Stimulated activated CD8-positive, alpha-beta memory T cell treated with anti-CD3 and anti-CD28 coated beads, Interleukin-12 subunit alpha, Interleukin-12 subunit beta, amount 100 ng/mL, for 1 hour (primary cell): Measurements from ENCODE around the gene ADGRG6.
"Not testable (repeated sequence)": the region's sequence is repeated elsewhere in the genome, so short reads cannot be mapped to it uniquely, and the experiment has no call there.

ENCODE experiments used
- DNase-seq: peaks from one replicate; pipeline ENCODE4 v3.0.0-alpha.2; 2020; ENCODE audit warnings: low read depth

ADGRG6 gene

GRCh38 chr6:142301651-142302391 lies at the start of gene ADGRG6:
Gene ADGRG6 (plus strand): TSS chr6:142302007. CDS start chr6:142302330, 323 bp downstream.
- no peak for DNase-seq

DNA sequence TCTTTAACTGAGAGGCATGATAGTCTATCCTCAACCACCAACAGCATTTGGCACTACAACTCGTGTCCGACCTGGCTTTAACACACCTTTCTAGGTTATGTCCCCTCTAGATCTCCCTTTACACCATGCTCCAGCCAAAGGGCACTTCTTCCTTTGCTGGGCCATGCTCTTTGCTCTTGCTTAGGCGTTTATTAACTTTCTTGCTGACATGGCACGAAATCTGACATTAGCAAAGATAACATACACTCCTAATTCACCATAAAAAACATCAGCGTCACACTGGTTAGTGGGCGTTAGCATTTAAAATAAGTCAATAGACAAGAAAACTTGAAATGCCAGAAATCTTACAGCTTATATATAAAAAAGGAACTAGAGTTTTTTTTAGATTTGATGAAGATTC lies 47.3 kb upstream of the ADGRG6 start:
- no peak for DNase-seq

GRCh38 chr6:142255785-142256184 lies 46.0 kb upstream of the ADGRG6 start:
- DNase-seq = no peak

GRCh38 chr6:142258305-142258704 lies 43.5 kb upstream of the ADGRG6 start:
- no peak for DNase-seq

DNA sequence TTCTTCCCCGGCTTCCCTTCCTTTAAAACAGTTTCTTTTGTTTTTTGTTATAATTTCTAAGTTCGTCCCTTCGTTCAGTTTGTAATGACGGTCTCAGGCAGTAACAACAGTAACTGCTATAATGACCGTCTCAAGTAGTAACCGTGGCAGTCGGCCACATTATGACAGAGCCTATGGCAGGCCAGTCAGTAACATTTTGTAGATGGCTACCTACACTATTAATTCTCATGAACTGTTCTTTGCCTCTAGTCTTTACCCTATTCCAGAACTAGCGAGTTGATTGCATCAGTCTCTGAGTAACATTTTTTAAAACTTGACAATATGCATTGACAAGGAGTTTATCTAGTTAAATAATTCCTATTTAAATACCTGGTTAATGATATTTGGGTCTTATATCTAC lies 43.0 kb upstream of the ADGRG6 start:
- DNase-seq = no peak

DNA sequence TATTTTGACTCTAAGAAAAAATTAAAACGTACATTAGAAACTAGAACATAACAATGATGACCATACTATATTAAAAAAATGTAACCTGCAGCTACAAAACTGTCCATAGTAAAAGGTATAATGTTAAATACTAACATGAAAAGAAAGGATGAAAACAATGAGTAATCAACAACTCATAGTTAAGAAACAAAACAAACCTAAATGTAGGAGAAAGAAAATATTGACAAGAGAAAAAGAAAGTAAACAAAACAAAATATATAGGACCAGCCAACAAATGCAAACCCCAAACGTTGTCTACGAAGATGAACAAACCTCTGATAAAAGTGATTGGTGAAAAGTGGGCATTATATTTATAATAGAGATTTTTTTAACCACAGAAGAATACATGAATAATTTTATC lies 41.1 kb upstream of the ADGRG6 start:
- DNase-seq = no peak

- DNase-seq = no peak
Measured at GRCh38 chr6:142262231-142262630, 39.6 kb upstream of the ADGRG6 start.

GRCh38 chr6:142265476-142265875 lies 36.3 kb upstream of the ADGRG6 start:
- DNase-seq = no peak

GRCh38 chr6:142266060-142266459 lies 35.7 kb upstream of the ADGRG6 start:
- no peak for DNase-seq

GRCh38 chr6:142271476-142271875 lies 30.3 kb upstream of the ADGRG6 start:
- DNase-seq = no peak

DNA sequence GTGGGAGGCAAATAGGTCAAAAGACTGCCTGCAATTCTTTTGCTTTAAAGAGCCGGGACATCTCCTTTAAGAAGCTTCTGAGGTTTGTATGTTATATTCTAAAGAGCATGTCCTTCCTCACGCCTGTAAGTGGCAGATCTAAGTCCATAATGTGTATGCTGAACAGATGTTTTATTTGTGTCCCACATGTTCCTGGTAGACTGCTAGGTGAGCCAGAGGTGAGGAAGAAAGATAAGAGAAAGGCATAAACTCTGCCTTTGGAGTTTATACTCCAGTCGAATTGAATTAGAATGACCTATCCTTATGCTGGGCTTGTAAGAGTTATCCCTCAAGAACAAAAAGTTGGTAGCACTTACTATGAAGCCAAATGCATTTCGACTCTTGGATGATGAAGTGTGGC lies 27.2 kb upstream of the ADGRG6 start:
- no peak for DNase-seq

GRCh38 chr6:142275236-142276006 lies 26.4 kb upstream of the ADGRG6 start:
- DNase-seq = no peak

DNA sequence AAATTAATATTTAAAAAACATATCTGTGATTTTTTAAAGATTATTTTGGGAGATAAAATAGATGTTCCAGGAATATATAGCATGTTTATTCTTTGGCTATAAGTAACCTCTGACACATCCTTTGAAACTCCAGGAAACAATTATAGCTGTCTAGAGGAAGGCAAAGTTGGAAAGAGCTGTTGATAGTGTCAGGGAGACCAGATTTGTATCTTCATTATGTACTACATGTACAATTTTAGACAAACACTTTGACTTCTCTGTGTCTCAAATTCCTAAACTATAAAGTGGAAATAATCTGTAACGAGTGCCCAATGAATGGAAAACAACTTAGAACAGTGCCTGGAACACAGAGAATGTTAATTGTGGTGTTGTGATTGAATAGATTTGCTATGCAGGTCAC lies 25.6 kb upstream of the ADGRG6 start:
- DNase-seq = no peak

DNA sequence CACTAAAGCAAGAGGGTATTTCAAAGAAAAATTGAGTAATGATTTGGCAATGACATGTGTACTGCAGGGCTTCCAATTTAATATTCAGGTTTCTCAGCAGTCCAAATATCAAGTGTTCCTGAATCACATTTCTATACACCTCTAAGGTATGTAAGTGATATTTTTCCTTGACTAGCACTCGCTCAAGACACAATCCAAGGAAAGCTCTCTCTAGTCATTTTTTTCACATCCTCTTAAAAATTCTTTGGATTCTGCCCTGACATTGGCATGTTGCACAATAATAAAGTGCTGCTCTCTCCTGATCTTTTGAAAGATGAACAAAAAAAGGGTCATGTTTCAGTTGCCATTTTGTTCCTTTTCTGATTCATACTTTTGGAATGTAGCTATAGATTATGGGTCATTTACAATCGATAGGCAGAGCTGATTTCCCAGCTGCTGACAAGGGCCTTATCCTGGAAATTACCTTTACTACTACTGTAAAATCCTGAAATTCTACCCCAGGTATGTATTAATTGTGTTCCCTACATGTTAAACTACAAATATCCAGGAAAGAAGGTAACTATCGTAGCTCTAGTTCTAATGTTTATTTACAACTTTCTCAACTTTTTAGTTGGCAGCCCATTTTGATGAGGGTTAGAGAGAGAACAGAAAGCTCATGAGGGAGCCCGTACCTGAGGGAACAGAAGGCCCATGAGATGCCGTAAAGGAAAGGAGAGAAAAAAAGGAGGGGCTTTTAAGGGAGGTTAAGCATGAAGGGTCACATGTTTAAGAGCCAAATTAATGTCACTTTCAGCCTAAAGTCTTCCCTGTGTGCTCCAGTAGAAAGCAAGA lies 22.2 kb upstream of the ADGRG6 start:
- DNase-seq = no peak

DNA sequence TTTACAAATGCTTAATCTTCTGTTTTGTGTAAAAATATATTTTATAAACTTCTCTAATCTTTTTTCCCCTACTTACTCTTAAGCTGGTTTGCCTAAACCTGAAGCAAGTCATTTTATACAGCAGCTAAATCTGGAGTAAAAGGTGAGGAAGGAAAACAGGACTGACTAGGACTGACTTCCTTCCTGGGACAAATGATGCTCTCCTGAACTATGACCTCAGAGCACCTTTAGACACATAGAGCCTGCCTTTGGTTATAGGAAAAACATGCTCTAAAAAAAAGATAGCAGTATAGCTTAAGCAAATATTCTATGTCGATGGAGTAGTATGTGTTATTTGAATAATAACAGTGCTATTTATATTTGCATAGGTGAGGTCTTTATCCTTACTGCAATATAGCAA lies 21.5 kb upstream of the ADGRG6 start:
- DNase-seq = no peak

- DNase-seq = no peak
Measured at GRCh38 chr6:142280927-142281326, 20.9 kb upstream of the ADGRG6 start.

GRCh38 chr6:142283138-142283537 lies 18.7 kb upstream of the ADGRG6 start:
- DNase-seq = not testable (repeated sequence)

DNA sequence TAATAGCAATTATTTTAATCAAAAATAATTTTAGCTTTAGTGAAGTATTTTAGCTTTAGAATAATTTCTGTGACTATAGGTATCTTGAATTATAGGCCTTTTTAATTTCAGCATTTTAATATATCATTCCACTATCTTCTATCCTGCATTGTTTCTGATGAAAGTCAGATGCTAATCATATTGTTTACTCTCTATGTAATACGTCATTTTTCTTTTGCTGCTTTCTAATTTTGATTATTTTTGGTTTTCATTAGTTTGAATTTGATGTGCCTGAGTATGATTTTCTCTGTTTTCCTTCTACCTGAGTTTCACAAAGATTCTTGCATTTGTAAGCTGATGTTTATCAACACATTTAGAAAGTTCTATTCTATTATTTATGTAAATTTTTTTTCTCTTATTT lies 17.4 kb upstream of the ADGRG6 start:
- DNase-seq = no peak

DNA sequence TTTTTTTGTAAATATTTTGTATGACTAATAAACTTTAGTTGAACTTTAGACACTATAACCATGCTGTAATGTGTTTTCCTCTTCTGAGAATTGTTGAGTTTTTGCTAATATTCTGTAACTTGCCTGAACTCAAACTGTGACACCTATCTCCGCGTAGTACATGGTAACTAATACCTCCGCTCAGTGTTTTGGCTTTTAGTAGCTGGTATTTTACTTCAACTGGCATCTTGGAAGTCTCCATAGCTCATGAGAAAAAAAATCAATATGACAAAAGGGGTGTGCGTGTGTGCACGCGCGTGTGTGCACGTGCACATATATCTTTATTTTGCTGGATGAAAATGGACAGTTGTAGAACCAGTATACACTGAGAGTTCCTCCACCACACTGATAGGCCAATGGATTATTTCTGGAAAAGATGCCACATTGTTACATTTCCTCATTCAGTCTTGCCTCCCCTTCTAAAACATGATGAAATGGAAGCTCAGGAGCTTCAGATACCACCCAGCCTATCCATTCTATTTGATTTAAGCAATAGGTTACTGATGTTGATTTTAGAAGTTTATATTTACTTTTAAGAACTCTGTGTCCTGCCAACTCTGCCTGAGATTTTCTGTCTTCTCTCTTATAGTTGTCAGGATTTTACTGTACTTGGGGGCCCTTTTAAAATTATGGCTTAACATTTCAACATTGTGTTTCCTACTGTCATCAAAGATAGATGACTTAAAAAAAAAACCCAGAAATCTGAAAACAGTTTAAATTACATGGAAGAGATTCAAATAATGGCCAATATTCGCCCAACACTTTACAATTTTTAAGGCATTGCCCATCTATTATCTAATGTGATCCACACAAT lies 16.3 kb upstream of the ADGRG6 start:
- no peak for DNase-seq

DNA sequence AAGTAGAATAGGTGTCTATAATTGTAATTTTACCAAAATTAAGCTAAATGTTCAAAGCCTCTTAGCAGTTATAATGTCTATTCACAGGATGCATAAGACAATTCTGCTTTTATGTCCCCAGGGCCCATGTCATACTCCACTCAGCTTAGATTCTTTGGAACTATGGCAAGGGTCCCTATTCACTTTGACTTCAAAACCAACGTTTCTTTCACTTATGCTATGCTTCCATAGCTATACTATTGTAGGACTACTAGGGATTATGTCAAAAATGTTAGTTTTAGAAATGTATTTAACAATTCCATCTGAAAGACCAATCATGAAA lies 15.8 kb upstream of the ADGRG6 start:
- no peak for DNase-seq

DNA sequence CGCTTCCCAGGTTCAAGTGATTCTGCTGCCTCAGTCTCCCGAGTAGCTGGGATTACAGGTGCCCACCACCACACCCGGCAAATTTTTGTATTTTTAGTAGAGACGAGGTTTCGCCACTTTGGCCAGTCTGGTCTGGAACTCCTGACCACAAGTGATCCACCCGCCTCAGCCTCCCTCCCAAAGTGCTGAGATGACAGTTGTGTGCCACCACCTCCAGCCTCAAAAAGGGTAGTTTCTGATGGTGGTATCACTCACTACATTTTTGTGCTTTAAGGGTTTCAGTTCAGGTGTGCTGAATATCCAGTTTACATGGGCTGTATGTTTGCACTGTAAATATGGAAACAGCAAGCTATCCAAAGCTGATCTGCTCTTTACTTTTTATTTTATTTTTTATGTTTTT lies 12.1 kb upstream of the ADGRG6 start:
- no peak for DNase-seq

- no peak for DNase-seq
Measured at GRCh38 chr6:142290851-142291250, 11.0 kb upstream of the ADGRG6 start.
